HG03342 (cell line): Measurements from ENCODE around the gene KIAA0513.

Experiments
- ATAC-seq: cut with Tn5 transposase; IDR thresholded peaks from one replicate; pipeline ENCODE4 v1.9.1; 2021; ENCODE audit warnings: mild to moderate bottlenecking, moderate library complexity; ENCODE audit not compliant: unreplicated experiment

Gene KIAA0513

DNA sequence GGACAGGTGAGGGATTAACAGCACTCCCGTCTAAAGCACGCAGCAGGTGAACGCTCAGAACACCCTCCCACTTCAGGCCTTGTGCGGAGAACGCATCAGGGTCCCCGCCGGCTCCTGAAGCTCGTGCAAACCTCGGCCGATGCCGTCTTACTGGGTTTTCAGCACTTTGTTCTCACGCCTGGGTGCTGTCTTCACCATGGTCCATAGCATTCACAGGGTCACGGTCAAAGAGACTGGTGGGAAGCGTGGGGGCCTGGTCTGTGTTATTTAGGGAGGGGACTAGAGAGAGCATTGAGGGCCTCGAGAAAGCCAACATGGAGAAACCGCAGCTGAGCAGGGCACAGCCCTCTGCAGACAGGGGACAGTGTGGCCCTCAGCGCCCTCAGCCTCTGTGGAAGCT is 58.1 kb downstream of the KIAA0513 start:
- ATAC-seq = no peak

DNA sequence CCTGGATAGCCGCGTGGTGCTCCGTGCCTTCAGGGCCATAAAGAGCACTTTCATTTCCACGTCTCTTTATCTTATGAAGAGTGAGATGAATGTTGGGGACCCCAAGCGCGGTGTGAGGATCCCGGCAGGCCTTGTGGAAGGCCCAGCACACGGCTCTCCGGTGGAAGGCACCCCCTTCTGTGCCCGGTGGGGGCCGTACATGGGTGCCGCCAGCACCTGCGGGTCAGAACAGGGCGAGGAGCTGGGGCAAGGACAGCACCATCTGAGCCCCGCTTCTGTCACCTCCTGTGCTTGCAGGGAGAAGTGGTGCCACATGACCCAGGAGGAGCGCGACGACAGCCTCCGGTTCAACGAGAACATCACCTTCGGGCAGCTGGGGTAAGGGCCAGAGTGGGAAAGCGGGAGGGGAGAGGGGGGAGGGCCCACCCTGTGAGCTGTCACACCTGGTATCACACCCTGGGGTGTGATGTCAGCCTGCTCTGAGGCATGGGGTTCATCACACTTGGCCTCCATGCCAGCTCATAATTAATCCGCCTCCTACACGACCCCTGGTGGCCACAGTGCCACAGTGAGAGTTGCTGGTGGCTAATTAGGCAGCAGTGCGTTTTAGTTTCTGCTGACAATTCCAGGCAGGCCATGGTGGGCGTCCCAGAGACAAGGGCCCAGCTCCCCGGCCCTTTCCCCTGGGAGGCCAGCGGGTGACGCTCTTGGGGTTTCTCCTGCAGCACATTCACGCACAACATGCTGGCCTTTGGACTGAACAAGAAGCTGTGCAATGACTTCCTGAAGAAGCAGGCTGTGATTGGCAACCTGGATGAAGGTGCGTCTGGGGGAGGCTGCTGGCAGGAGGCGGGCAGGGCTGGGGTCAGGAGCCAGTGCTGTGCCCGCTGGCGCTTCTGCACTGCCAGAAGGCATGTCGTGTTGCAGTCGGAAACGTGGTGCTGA is 59.0 kb downstream of the KIAA0513 start:
- ATAC-seq = no peak

DNA sequence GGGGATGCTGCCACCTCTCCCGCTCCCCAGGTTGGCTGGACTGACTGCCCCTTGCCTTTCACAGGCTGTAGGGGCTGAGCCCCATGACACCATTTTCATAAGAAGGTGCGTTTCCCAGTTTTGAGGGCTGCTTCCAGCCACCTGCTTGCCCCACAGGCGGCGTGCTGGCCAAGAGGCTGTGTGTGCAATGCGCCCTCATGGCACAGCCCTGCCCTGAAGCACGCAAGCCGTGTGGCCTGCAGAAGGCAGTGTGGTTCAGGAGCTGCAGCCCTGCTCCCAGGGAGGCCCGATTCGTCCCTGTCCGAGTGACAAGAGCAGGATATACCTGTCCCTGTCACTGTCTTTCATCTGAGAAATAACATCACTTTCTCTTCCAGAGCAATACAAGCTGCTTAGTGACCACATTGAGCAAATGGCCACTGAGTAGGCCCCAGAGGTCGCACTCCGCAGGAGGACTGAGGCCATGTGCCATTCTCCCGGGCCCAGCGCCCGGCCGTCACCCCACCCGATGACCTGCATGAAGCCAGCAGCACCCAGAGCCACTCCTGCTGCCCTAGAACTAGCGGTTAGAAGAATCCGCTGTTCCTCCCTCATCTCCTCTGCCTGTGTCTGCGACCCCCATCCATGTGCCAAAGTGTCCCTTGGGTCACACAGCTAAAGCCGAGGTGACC is 60.4 kb downstream of the KIAA0513 start:
- ATAC-seq = no peak

DNA sequence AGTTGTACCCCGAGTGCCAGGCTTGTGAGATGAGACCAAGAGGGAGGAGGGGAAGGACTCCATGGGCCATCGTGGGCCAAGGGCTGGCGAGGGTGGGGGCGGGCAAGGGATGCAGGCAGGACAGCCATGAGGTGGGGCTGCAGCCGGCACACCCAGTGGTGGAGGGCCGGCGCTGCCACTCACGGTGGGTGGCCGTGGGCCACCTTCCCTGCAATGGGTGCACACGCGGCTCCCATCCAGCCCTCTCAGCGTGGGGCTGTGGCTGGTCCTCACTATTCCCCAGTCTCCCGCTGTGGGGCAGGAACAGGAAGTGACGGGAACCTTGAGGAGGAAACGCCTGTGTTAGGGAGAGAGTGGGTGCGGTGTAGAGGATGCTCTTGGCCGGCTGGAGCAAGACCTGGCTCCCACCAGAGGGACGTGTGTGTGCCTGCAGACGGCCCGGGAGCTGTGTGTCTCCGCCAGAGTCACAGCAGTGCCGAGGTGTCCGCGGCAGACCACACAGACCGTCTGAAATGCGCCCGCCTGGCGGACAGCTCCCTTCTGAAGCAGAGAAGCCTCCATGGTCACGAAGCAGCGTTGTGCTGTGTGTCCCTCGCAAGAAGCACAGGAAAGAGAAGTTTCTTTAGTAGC is 61.1 kb downstream of the KIAA0513 start:
- no peak for ATAC-seq

DNA sequence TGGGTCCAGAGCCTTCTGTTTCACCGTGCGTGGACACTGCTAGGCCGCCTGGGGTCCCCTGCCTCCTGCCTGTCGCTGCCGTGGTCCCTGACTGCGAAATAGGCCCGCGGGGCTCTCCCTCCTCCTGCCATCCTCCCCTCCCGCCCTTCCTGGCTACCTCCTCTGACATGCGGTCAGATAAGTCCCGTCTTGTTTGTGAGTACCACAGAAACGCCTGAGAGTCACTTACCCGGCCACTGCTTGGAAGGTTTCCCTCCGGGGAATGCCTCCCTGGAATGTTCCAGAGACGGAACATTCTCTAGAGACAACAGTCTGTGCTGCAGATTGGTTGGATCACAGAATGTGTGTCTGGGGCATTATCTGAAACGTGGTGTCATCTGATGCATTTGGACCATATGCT is 61.9 kb downstream of the KIAA0513 start:
- no peak for ATAC-seq

DNA sequence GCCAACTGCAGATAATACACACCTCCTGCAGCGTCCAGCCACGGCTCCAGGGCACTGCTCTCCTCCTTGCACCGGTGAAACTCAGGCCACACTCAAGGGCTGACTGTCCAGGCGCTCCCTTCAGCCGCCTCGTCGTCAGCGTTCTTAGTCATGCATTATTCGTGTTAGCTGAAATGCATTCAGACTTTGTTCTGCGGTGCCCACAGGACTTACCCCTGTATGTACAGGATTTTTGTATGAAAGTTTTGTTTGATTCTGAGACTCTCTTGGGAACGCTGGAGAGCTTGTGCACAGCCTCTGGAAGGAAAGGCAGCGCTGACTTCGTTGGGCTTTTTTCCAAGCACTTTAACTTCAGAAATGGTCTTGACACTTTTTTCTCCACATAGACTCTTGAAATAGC is 62.6 kb downstream of the KIAA0513 start:
- ATAC-seq = no peak

DNA sequence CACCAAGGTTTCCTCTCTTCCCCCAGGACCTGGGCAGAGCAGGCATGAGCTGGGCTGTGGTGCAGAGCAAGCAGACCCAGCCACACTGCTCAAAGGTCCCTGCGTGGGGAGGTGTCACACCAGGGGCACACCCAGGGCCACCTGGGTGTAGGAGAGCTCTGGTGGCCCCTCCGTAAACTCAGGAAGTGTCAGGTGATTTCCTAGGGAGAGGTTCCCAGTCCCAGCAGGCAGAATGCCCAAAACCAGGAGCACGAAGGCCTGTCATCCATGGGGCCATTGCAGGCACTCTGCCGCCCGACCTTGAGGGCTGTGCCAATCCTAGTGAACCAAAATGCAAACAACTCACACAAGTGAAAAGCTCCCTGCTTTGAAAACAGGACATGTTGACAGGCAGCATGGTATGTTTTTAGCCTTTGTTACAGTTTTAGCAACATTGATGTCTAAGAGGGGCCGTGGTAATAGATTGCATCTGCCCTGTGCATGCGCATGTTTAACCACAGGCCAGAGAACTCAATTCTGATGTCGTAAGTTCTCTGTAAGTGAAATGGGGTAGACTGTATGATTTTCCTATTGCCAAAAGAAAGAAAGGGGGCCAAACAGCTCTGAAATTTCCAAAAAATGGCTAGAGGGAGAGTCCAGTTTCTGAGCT is 63.4 kb downstream of the KIAA0513 start:
- no peak for ATAC-seq

DNA sequence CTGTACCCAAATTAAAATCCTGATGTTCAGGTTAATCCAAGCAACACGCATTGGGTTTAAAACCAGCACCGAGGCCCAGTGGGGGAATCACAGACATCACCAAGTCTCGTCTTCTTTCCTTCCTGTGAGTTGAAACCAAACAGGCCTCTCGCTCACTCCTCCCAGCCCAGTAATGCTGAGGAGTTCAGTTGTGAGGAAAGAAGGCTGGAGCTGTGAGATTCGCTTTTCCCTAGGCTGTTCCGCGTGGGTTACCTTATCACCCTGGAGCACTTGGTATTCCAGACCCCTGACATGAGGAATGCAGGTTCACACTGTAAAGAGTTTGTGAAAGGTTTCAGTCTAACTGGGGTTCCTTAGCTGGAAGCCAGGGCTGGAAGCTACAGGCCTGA is 63.9 kb downstream of the KIAA0513 start:
- no peak for ATAC-seq

DNA sequence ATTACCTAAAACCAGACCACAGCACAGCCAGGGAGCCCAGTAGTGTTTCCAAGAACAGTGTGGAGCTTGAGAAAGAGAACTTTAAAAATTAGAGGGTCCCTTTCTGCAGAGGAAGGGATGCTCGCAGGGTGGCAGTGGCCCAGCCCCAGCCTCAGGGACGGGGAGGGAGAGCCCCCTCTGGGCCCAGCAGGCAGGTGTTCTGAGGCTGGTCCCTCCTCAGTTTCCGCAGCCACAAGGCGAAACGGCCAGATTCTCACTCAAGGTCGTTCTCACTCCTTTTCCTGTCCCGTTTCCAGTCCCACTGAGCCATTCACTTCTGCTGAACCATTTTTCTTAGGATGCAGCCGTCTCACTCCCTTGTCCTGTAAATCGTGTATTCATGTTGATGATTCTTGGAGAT is 64.7 kb downstream of the KIAA0513 start:
- no peak for ATAC-seq

DNA sequence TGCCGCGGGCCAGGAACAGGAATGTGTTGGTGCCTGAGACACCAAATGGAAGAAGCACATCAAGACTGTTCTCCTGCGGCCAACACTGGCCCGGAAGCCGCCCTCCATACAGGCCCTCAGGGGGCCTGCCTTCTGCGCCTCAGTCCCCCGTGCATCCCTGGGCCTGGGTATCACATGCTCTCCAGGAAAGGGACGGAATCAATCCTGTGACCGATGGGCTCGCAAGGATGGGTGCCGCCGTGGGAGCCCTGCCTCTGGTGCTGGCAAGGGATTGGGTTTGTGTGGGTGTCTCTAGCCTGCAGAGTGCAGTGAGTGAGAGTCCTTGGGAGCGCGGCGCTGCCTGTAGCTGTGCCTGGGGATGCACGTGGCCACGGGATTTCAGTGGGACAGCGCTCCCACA is 65.3 kb downstream of the KIAA0513 start:
- no peak for ATAC-seq

DNA sequence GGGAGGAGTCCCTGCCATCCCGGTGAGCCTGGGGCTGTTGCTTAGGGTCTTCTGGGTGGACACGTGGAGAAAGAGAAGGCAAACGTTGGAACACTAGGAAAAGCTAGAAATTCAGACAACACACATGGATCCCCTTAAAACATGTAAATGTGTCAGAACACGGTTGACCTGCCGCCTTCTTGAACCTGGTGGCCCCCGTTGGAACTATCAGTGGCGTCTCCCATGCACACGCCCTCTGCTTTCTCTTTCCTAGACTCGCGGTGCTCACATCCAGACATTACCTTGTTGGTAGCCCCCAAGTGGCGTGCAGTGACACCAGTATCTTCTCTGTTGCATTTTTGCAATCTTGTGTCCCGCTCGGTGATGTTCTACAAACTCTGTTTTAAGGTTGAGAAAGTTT is 66.1 kb downstream of the KIAA0513 start:
- no peak for ATAC-seq

DNA sequence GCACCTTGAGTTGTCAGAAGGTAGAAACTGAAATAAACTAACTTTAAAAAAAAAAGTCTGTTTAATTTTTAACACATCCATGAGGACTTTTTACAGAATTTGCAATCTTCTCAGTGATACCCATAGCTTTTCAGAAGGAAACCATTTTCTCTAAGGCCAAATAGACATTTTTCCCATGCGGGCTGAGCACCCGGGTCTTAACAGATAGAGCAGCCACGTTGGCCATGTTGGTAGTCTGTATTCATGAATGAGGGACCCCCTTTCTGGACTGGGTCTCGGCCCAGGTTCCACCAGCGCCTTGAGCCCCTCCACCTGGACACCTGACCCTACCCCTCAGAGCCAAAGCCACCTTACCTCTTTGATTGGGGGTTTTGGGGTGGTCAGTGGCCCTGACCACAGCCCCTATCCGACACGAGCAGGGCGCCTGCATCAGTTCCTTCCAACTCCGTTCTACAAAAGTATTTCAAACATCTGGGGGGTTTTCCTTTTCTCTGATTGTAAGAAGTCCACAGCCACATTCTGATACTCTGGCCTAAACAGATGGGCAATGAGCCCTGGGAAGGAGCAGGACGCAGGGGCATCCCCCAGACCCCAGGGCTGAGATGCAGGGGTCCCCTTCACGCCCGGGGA is 66.7 kb downstream of the KIAA0513 start:
- no peak for ATAC-seq

DNA sequence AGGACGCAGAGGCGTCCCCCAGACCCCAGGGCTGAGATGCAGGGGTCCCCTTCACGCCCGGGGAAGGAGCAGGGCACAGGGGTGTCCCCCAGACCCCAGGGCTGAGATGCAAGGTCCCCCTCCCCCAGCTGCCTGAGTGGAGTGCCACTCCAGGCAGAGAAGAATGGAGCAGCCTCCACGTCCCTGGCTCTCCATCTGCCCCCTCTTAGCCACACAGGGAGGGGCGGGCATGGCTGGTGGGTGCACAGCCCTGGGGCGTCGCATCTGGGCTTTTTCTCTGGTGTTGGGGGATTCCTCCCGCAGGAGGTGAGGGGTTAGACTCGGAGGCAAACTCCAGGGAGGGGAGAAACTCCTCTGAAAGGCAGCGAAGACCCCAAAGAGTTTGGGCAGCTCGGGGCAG is 67.2 kb downstream of the KIAA0513 start:
- ATAC-seq = no peak

DNA sequence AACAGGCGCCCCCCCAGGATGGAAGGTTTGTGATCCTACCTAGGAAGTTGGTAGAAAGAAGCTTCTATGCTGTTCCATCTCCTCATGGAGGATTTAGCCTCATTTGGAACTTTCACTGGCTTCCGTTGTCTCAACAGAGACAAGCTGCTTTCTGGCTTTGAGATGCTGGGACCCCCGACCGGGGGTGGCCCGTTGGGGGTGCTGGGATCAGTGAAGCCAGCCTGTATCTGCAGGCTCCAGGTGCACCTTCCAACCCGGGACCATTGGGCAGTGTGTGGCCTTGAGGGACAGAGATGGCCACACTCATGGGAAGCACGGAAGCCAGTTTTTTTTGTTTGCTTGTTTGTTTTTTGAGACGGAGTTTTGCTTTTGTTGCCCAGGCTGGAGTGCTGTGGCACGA is 69.3 kb downstream of the KIAA0513 start:
- no peak for ATAC-seq

DNA sequence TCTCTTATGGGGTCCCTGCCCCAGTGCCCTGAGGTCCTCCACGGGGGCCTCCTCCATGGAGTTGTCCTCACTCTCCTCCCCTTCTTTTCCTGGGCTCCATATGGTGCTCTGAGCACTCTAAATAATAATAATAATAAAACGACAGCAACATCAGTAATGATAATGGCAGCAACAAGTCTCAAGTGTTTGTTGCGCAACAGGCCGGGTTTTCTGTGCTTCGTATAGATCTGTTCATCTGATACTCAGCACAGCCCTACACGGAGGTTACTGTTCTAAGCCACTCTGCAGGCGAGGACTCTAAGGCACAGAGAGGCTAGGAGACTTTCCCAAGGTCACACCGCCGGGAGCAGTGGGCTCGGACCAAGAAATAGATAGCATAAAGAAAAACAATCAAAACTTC is 71.0 kb downstream of the KIAA0513 start:
- no peak for ATAC-seq

DNA sequence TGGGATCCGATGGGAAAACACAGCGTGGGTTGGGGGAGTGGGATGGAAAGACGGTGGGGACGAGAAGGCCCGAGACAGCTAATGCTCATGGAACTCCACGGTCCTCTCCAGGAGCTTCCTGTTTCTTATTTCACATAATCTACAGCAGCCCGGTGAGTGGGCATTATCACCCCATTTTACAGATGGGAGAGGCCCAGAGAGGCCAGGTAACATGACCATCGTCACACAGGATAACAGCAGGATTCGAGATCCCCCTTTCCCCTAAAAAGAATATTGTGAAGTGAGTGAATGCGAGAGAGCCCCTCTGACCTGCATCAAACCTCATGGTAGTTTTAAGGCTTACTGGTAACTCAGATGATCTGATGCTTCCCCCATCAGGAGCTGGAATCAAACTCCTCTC is 72.7 kb downstream of the KIAA0513 start:
- ATAC-seq = no peak

DNA sequence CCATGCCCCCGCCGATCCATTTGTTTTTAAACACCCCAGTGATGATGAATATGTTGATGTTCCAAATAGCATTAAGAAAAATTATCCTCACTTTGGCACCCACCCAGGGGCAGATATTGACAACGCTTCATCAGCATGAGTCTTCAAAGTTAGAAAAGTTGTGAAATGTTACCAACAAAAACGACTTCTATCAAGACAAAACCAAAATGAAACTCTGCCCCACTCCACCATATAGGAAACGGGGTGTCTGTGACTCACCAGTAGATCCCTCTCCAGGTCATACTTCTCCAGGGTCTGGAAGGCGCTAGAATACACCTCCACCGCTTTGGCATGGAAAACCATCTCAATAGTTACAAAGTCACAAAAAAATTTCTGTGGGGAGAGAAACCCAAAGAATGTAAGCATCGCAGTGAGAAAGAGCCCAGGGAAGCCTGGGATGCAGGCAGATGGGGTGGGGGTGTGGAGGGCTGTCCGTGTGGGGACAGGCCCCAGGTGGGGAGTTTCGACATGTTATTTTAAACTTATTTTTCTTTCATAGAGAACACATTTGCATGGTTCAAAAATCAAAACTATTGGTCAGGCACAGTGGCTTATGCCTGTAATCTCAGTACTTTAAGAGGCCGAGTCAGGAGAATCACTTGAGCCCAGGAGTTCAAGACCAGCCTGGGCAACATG is 74.5 kb downstream of the KIAA0513 start:
- ATAC-seq = no peak

DNA sequence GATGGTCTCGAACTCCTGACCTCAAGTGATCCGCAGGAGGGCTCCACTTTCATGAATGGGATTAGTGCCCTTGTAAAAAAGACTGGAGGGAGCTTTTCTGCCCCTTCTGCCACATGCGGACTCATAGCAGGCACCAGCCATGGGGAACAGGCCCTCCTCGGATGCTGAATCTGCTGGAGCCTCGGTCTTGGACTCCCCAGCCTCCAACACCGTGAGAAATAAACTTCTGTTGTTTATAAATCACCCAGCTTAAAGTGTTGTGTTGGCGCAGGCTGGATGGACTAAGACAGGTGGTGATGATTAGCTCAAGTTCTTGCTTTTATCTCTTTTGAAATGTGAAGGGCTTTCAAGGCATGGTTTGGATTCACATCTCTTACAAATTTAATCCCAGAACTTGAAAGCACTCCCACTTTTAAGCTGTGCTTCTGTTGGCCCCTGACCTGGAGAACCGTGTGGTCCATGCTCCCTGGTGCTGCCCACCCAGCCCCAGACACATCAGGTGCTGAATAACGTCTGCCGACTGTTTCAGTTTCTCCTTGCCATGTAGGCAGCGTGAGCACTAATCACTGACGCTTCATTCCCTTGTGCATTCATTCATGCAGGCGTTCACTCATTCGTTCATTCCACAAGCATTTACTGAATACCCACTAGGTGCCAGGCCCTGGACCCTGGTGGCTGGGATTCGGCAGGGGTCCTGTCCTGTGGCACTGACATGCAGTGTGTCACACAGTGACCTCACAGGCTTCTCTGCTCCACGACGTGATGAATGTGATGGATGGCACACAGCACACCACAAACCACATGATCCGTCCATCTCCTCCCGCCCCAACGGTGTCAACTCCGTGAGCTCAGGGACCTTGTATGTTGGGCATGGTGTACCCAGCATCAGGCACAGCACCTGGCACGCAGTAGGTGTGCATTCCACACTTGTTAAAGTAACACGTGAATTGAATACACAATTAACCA is 75.8 kb downstream of the KIAA0513 start:
- no peak for ATAC-seq

DNA sequence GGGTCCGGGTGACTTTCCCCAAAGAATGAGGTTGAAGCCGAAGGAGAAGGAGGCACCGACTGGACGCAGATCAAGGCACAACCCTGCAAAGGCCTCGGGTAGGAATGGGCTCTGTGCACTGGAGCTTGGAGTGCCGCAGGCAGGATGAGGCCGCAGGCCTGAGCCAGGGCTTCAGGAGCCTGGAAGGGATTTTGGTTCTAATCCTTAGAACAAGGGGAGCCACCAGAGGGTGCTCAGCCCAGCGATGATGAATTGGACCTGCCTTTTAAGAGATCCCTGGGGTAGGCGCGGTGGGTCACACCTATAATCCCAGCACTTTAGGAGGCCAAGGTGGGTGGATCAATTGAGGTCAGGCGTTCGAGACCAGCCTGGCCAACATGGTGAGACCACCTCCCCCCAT is 76.6 kb downstream of the KIAA0513 start:
- ATAC-seq = no peak
